HepG2 (cell line): ENCODE data around the gene SOX9. TPM values are rescaled to one million over a fixed set of nuclear protein-coding genes. Genes with fewer than 3 reads are reported as not detected.

ENCODE experiments used
- E2F2 ChIP-seq: sonication (generic); formaldehyde crosslinking; IDR thresholded peaks from 2 replicates; pipeline ENCODE4 v1.4.0; 2020; ENCODE audit warnings: missing genetic modification reagents, borderline replicate concordance
- HDAC1 ChIP-seq: sonication (generic); formaldehyde crosslinking; IDR thresholded peaks from 2 replicates; pipeline ENCODE4 v1.5.1; 2020; ENCODE audit warnings: mild to moderate bottlenecking, missing genetic modification reagents
- HMG20A ChIP-seq: IDR thresholded peaks from 2 replicates; pipeline ENCODE4 v1.6.1; 2016; ENCODE audit warnings: borderline replicate concordance
- IKZF4 ChIP-seq: sonication (generic); formaldehyde crosslinking; IDR thresholded peaks from 2 replicates; pipeline ENCODE4 v1.5.1; 2020; ENCODE audit warnings: borderline replicate concordance, mild to moderate bottlenecking, low read depth, missing genetic modification reagents; ENCODE audit errors: not compliant biosample characterization
- IRF1 ChIP-seq: sonication (generic); formaldehyde crosslinking; IDR thresholded peaks from 2 replicates; pipeline ENCODE4 v1.4.0; 2020; ENCODE audit warnings: low read depth, mild to moderate bottlenecking, missing genetic modification reagents
- JUNB ChIP-seq: sonication (generic); formaldehyde crosslinking; IDR thresholded peaks from 2 replicates; pipeline ENCODE4 v1.8.0; 2022; ENCODE audit warnings: missing genetic modification reagents, mild to moderate bottlenecking, borderline replicate concordance
- KDM5B ChIP-seq: sonication (generic); formaldehyde crosslinking; IDR thresholded peaks from 2 replicates; pipeline ENCODE4 v1.4.0; 2020; ENCODE audit warnings: missing genetic modification reagents, mild to moderate bottlenecking, borderline replicate concordance
- ONECUT2 ChIP-seq: sonication (generic); formaldehyde crosslinking; IDR thresholded peaks from 2 replicates; pipeline ENCODE4 v1.4.0; 2020; ENCODE audit warnings: missing genetic modification reagents
- PHF20 ChIP-seq: sonication (generic); formaldehyde crosslinking; IDR thresholded peaks from 2 replicates; pipeline ENCODE4 v1.5.0; 2020; ENCODE audit warnings: mild to moderate bottlenecking, missing genetic modification reagents
- SOX13 ChIP-seq, 3 experiments: fragments of 450-650 bp in 1 of 3; sonication (generic) in 1 of 3; formaldehyde crosslinking in 1 of 3; IDR thresholded peaks in 2 of 3; conservative IDR thresholded peaks in 1 of 3; 2 replicates each; pipeline versions ENCODE4 v1.5.0 to v1.6.1; 2016 to 2020; ENCODE audit warnings: antibody characterized with exemption in 1 of 3, mild to moderate bottlenecking in 1 of 3, missing compliant biosample characterization in 1 of 3, missing genetic modification reagents in 1 of 3, moderate library complexity in 1 of 3
- SRSF9 ChIP-seq: fragments of 200-400 bp; formaldehyde crosslinking; IDR thresholded peaks from 2 replicates; pipeline ENCODE4 v1.6.1; 2018; ENCODE audit warnings: borderline replicate concordance, mild to moderate bottlenecking, low read depth, low read length; ENCODE audit not compliant: insufficient read depth, poor library complexity, severe bottlenecking
- ZBTB21 ChIP-seq: sonication (generic); formaldehyde crosslinking; IDR thresholded peaks from 2 replicates; pipeline ENCODE4 v1.4.0; 2020; ENCODE audit warnings: missing genetic modification reagents
- ZZZ3 ChIP-seq: sonication (generic); formaldehyde crosslinking; IDR thresholded peaks from 2 replicates; pipeline ENCODE4 v1.4.0; 2020; ENCODE audit warnings: missing genetic modification reagents, mild to moderate bottlenecking, borderline replicate concordance
- polyA plus RNA-seq, 8 experiments: library from polyadenylated mRNA; depleted of rRNA in 3 of 8; stranded (reverse) in 7 of 8; unstranded in 1 of 8; fragments of >200 nt; fragmentation: Illumina TruSeq in 4 of 8; extraction: Trizol in 4 of 8; gene quantifications; 2 replicates each; pipeline versions ENCODE4 v1.2.1 to v1.2.3, GENCODE V29; 2011 to 2016; ENCODE audit warnings: low read depth in 4 of 8, missing spikeins in 1 of 8, mixed read lengths in 1 of 8; ENCODE audit not compliant: insufficient read depth in 1 of 8
- total RNA-seq, 5 experiments: library from RNA; depleted of rRNA; stranded (reverse); fragments of >200 nt; fragmentation: Illumina TruSeq; extraction: Trizol; gene quantifications; 2 replicates each; pipeline ENCODE4 v1.2.3, GENCODE V29; 2016; ENCODE audit warnings: low read depth in 1 of 5
- TF ChIP-seq, protein P1 (sequence below): sonication (generic); formaldehyde crosslinking; conservative IDR thresholded peaks from 2 replicates; pipeline ENCODE4 v1.8.0; 2022; ENCODE audit warnings: mild to moderate bottlenecking, moderate library complexity, missing genetic modification reagents
- TF ChIP-seq, protein P2 (sequence below): sonication (generic); formaldehyde crosslinking; IDR thresholded peaks from 2 replicates; pipeline ENCODE4 v1.5.0; 2020; ENCODE audit warnings: missing genetic modification reagents, mild to moderate bottlenecking, borderline replicate concordance
- TF ChIP-seq, protein P3 (sequence below): sonication (generic); formaldehyde crosslinking; IDR thresholded peaks from 2 replicates; pipeline ENCODE4 v1.8.1; 2023; ENCODE audit warnings: mild to moderate bottlenecking, inconsistent platforms, moderate library complexity, missing genetic modification reagents, borderline replicate concordance
- TF ChIP-seq, protein P4 (sequence below): sonication (generic); formaldehyde crosslinking; IDR thresholded peaks from 2 replicates; pipeline ENCODE4 v1.4.0; 2020; ENCODE audit warnings: missing genetic modification reagents

Gene SOX9
- total and polyA plus RNA-seq, 2 of the 13 experiments (the other 11 are each of a cell fraction or from before 2014, with no cell fraction given): 16.1 to 27.6 TPM

- TF ChIP-seq IRF1 (0 out of 2 replicates have a peak, but pooled peaks have one; percentile 29), PHF20 (CRISPR knock-in tag) (peak; percentile 15; the same call in 1 of the 2 replicates), JUNB (CRISPR knock-in tag) (peak; percentile 69; the same call in 1 of the 2 replicates), SRSF9 (no peak), ONECUT2 (no peak; the same call in 1 of the 2 replicates), IKZF4 (CRISPR knock-in tag) (peak; percentile 73), ZZZ3 (CRISPR knock-in tag) (peak; percentile 33; the same call in 1 of the 2 replicates), ZBTB21 (CRISPR knock-in tag) (no peak), HMG20A (CRISPR knock-in tag) (no peak; the same call in 1 of the 2 replicates), KDM5B (CRISPR knock-in tag) (peak; percentile 83), SOX13 (IDR thresholded peaks at IDR 0.05) (no peak), SOX13 (CRISPR knock-in tag; conservative IDR thresholded peaks at IDR 0.05 in 1 of 2, IDR thresholded peaks at IDR 0.05 in 1 of 2) (0 out of 4 replicates have a peak, but pooled peaks of 1 of the 2 experiments have one; percentile 52), E2F2 (CRISPR knock-in tag) (no peak; the same call in 1 of the 2 replicates), HDAC1 (CRISPR knock-in tag) (peak; percentile 88)
- TF ChIP-seq, protein P1, sequence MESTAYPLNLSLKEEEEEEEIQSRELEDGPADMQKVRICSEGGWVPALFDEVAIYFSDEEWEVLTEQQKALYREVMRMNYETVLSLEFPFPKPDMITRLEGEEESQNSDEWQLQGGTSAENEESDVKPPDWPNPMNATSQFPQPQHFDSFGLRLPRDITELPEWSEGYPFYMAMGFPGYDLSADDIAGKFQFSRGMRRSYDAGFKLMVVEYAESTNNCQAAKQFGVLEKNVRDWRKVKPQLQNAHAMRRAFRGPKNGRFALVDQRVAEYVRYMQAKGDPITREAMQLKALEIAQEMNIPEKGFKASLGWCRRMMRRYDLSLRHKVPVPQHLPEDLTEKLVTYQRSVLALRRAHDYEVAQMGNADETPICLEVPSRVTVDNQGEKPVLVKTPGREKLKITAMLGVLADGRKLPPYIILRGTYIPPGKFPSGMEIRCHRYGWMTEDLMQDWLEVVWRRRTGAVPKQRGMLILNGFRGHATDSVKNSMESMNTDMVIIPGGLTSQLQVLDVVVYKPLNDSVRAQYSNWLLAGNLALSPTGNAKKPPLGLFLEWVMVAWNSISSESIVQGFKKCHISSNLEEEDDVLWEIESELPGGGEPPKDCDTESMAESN (CRISPR knock-in tag): peak; percentile 22
- TF ChIP-seq, protein P2, sequence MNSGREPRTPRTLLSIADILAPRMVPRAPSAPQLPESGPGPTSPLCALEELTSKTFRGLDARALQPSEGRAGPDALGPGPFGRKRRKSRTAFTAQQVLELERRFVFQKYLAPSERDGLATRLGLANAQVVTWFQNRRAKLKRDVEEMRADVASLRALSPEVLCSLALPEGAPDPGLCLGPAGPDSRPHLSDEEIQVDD (CRISPR knock-in tag): peak; percentile 85
- TF ChIP-seq, protein P3, sequence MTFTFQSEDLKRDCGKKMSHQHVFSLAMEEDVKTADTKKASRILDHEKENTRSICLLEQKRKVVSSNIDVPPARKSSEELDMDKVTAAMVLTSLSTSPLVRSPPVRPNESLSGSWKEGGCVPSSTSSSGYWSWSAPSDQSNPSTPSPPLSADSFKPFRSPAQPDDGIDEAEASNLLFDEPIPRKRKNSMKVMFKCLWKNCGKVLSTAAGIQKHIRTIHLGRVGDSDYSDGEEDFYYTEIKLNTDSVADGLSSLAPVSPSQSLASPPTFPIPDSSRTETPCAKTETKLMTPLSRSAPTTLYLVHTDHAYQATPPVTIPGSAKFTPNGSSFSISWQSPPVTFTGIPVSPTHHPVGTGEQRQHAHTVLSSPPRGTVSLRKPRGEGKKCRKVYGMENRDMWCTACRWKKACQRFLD (CRISPR knock-in tag): peak; percentile 90; the same call in 1 of the 2 replicates
- TF ChIP-seq, protein P4, sequence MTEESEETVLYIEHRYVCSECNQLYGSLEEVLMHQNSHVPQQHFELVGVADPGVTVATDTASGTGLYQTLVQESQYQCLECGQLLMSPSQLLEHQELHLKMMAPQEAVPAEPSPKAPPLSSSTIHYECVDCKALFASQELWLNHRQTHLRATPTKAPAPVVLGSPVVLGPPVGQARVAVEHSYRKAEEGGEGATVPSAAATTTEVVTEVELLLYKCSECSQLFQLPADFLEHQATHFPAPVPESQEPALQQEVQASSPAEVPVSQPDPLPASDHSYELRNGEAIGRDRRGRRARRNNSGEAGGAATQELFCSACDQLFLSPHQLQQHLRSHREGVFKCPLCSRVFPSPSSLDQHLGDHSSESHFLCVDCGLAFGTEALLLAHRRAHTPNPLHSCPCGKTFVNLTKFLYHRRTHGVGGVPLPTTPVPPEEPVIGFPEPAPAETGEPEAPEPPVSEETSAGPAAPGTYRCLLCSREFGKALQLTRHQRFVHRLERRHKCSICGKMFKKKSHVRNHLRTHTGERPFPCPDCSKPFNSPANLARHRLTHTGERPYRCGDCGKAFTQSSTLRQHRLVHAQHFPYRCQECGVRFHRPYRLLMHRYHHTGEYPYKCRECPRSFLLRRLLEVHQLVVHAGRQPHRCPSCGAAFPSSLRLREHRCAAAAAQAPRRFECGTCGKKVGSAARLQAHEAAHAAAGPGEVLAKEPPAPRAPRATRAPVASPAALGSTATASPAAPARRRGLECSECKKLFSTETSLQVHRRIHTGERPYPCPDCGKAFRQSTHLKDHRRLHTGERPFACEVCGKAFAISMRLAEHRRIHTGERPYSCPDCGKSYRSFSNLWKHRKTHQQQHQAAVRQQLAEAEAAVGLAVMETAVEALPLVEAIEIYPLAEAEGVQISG (CRISPR knock-in tag): 0 out of 2 replicates have a peak, but pooled peaks have one; percentile 23
These were observed 567 bp downstream of the SOX9 start (continued) for GRCh38 chr17:72121164-72122009.
